ENCODE measurements around the gene UBE4B.

Gene UBE4B

DNA sequence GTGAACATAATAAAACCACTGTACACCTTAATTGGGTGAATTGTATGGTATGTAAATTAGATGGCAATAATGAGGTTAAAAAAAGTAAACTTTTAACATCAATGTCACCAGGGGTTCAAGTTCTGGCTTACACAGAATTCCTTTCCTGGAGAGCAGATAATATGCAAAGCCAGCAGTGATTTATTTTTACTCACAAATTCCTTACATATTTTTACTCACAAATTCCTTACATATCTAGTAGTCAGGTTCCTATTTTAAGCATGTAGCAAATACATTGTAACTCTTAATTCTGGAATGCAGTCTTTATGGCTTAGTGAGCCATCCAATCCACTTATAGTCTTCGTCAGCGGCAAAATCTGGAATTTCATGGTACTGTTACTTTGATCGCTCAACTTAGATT is 1.3 kb upstream of the UBE4B start:
- H3K9me3 ChIP-seq: no peaks in the 10 kb centered on the region
- H3K4me1 ChIP-seq: no peaks in the 10 kb centered on the region
- TF ChIP-seq, protein P1, sequence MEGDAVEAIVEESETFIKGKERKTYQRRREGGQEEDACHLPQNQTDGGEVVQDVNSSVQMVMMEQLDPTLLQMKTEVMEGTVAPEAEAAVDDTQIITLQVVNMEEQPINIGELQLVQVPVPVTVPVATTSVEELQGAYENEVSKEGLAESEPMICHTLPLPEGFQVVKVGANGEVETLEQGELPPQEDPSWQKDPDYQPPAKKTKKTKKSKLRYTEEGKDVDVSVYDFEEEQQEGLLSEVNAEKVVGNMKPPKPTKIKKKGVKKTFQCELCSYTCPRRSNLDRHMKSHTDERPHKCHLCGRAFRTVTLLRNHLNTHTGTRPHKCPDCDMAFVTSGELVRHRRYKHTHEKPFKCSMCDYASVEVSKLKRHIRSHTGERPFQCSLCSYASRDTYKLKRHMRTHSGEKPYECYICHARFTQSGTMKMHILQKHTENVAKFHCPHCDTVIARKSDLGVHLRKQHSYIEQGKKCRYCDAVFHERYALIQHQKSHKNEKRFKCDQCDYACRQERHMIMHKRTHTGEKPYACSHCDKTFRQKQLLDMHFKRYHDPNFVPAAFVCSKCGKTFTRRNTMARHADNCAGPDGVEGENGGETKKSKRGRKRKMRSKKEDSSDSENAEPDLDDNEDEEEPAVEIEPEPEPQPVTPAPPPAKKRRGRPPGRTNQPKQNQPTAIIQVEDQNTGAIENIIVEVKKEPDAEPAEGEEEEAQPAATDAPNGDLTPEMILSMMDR (IDR thresholded peaks at IDR 0.05; ENCODE audit: low read depth, low read length): no peak
- H3K27me3 ChIP-seq: no peaks in the 10 kb centered on the region
- no peak for DNase-seq
- H3K4me3 ChIP-seq (ENCODE audit: low read depth, low read length): no peak overlapping the region
- H3K36me3 ChIP-seq: no peaks in the 10 kb centered on the region

DNA sequence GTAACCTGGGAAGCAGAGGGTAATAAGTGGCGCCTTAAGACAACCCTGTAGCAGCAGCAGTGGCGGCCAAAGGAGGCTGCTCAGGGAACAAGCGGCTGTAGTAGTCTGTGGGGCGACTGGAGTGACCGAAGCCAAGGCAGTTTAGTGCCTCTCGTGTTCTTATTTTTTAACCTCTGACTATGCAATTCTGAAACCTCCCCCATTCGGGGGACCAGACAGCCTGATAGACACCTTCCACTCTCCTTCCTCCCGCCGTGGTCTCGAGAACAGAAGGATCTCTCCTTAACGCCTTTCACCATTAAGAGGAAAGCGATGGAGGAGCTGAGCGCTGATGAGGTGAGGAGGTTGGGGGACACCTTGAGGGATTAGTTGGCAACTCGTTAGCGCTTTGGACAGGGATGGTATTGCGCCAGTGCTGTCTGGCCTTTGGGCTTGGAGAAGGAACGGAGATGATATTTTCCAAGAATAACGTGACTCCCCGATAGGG is 644 bp downstream of the UBE4B start:
- DNase-seq: peak; percentile 10
- peak overlapping the region; percentile 88 for H3K4me3 ChIP-seq (ENCODE audit: low read depth, low read length)
- TF ChIP-seq, protein P1 (IDR thresholded peaks at IDR 0.05; ENCODE audit: low read depth, low read length): no peak
- H3K4me1 ChIP-seq: no peaks in the 10 kb centered on the region
- H3K36me3 ChIP-seq: no peaks in the 10 kb centered on the region
- no peaks in the 10 kb centered on the region for H3K27me3 ChIP-seq
- no peaks in the 10 kb centered on the region for H3K9me3 ChIP-seq

DNA sequence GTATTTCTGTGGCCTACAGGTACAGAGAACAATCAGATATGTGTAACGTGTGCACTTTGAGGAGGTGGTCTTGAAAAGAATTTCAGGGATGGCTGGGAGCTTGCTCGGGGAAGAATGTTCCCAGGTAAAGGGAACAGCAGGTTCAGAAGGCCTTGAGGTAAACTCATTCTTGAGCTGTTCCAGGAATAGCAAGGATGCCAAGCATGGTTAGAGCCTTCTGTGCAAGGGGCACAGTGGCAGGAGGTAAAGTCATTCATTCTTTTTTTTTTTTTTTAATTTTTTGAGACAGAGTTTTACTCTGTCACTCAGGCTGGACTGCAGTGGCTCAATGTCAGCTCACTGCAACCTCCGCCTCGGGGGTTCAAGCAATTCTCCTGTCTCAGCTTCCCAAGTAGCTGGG is 10.0 kb downstream of the UBE4B start:
- H3K9me3 ChIP-seq: no peaks in the 10 kb centered on the region
- no peak for DNase-seq
- TF ChIP-seq, protein P1 (IDR thresholded peaks at IDR 0.05; ENCODE audit: low read depth, low read length): no peak
- no peaks in the 10 kb centered on the region for H3K4me1 ChIP-seq
- no peak overlapping the region for H3K4me3 ChIP-seq (ENCODE audit: low read depth, low read length)
- H3K27me3 ChIP-seq: no peaks in the 10 kb centered on the region
- H3K36me3 ChIP-seq: no peaks in the 10 kb centered on the region

DNA sequence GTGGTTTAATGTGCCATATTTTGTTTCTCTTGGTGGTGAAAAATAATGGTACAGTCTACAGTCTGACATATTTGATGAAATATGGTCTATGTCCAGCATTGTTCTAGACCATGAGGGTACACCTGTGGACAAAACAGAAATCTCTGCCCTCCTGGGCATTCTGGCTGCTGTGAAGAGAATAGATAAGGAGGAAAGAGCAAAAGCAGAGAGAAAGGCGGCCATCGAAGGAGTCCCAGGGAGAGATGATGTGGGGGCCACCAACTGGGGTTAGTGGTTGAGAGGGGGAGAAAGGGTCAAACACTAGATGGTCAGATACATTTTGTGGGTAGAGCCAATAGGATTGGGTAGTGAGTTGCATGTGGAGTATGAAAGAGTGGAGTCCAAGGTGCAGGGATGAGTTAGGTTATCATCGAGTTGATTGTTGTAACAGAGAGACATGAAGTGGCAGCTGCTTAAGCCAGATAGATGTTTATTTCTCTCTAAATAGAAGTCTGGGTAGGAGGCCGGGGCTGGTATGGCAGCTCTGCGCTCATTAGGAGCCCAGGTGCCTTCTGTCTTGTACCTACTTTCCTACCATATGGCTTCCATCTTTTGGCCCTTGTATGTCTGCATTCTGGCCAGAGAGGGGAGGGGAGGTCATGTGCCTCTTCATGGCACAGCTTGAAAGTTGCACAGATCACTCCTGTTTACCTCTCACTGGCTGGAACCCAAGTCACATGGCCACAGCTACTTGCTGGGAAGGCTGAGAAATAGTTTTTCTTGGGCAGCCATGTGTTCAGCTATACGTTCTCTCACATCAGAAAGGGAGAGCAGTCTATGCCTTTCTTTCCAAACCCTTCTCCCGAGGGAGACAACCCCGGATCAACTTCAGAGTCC is 13.0 kb downstream of the UBE4B start:
- DNase-seq: peak; percentile 16

DNA sequence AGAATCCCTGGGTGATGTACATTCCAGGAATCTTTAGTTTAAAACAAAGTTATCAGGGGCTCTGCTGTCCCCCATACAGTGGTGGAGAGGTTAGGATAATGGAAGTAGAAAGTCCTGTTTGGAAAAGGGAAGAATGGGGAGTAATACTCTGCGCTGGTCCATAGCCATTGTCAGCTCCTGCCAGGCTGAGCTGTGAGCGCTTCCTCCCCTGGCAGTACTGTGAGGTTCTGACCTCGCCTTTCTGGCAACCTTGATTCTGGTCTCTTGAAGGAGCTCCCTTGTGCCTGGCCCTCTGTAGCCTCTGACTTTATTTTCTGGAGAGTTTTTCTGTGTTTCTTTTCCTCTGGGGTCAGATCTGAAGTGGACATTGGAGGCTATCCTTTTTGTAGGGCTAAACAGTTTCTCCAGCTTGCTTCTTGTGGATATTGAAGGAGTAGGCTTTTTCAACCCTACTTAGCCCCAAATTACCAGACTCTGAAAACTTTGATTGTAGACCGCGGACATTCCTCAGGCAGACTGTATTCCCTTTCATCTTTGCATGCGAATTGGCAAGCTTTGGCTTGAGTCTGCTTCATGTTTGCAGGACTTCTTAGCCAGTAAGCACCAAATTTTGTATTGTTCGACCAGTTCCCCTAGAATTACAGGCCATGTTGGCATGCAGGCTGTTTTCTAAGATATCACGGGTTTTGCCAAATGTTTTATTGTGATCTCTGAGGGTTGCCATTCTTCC is 13.8 kb downstream of the UBE4B start:
- no peaks in the 10 kb centered on the region for H3K27me3 ChIP-seq
- no peak overlapping the region for H3K4me3 ChIP-seq (ENCODE audit: low read depth, low read length)
- no peaks in the 10 kb centered on the region for H3K36me3 ChIP-seq
- TF ChIP-seq, protein P1 (IDR thresholded peaks at IDR 0.05; ENCODE audit: low read depth, low read length): no peak
- no peaks in the 10 kb centered on the region for H3K4me1 ChIP-seq
- DNase-seq: no peak
- no peaks in the 10 kb centered on the region for H3K9me3 ChIP-seq

More for the DNA sequence above, 13.0 kb downstream of the UBE4B start:
- no peaks in the 10 kb centered on the region for H3K27me3 ChIP-seq
- no peaks in the 10 kb centered on the region for H3K36me3 ChIP-seq
- no peaks in the 10 kb centered on the region for H3K9me3 ChIP-seq
- TF ChIP-seq, protein P1 (IDR thresholded peaks at IDR 0.05; ENCODE audit: low read depth, low read length): no peak
- H3K4me1 ChIP-seq: no peaks in the 10 kb centered on the region
- no peak overlapping the region for H3K4me3 ChIP-seq (ENCODE audit: low read depth, low read length)
